ENCODE data around the gene ABCD1.

Gene ABCD1

GRCh38 chrX:153769158-153769864, 44.7 kb downstream of the ABCD1 start:
- no peak overlapping the region for H3K27ac Mint-ChIP-seq
- H3K4me1 Mint-ChIP-seq, result peaks cover 9% of the 10 kb centered on the region
- H3K36me3 Mint-ChIP-seq, result no peaks in the 10 kb centered on the region
- no peaks in the 10 kb centered on the region for H3K9me3 Mint-ChIP-seq
- H3K27me3 Mint-ChIP-seq, result no peaks in the 10 kb centered on the region
- no peak overlapping the region for H3K4me3 Mint-ChIP-seq

- peaks cover 9% of the 10 kb centered on the region for H3K4me1 Mint-ChIP-seq
- no peak overlapping the region for H3K4me3 Mint-ChIP-seq
- no peaks in the 10 kb centered on the region for H3K27me3 Mint-ChIP-seq
- no peaks in the 10 kb centered on the region for H3K36me3 Mint-ChIP-seq
- no peaks in the 10 kb centered on the region for H3K9me3 Mint-ChIP-seq
- H3K27ac Mint-ChIP-seq, result no peak overlapping the region
Observed at GRCh38 chrX:153769865-153770600, 45.4 kb downstream of the ABCD1 start.

- Mint-ChIP-seq H3K9me3 (no peaks in the 10 kb centered on the region), H3K36me3 (no peaks in the 10 kb centered on the region)
Observed at GRCh38 chrX:153770601-153771414, 46.2 kb downstream of the ABCD1 start.

GRCh38 chrX:153771415-153772315, 47.0 kb downstream of the ABCD1 start:
- H3K36me3 Mint-ChIP-seq, result no peaks in the 10 kb centered on the region
- no peaks in the 10 kb centered on the region for H3K27me3 Mint-ChIP-seq
- H3K4me1 Mint-ChIP-seq, result peaks cover 3% of the 10 kb centered on the region
- H3K4me3 Mint-ChIP-seq, result no peak overlapping the region
- H3K9me3 Mint-ChIP-seq, result no peaks in the 10 kb centered on the region
- H3K27ac Mint-ChIP-seq, result no peak overlapping the region

More at GRCh38 chrX:153770601-153771414, 46.2 kb downstream of the ABCD1 start:
- H3K4me1 Mint-ChIP-seq, result peaks cover 9% of the 10 kb centered on the region
- H3K27me3 Mint-ChIP-seq, result no peaks in the 10 kb centered on the region
- H3K4me3 Mint-ChIP-seq, result no peak overlapping the region
- H3K27ac Mint-ChIP-seq, result no peak overlapping the region

GRCh38 chrX:153772316-153773217, 47.9 kb downstream of the ABCD1 start:
- Mint-ChIP-seq H3K9me3 (no peaks in the 10 kb centered on the region), H3K36me3 (no peaks in the 10 kb centered on the region), H3K4me1 (peaks cover 3% of the 10 kb centered on the region), H3K27me3 (no peaks in the 10 kb centered on the region), H3K4me3 (no peak overlapping the region), H3K27ac (no peak overlapping the region)

- no peaks in the 10 kb centered on the region for H3K9me3 Mint-ChIP-seq
Observed at GRCh38 chrX:153773218-153773611, 48.6 kb downstream of the ABCD1 start.

GRCh38 chrX:153773741-153774575, 49.3 kb downstream of the ABCD1 start:
- H3K27ac Mint-ChIP-seq, result no peak overlapping the region
- no peaks in the 10 kb centered on the region for H3K36me3 Mint-ChIP-seq
- H3K27me3 Mint-ChIP-seq, result no peaks in the 10 kb centered on the region
- no peak overlapping the region for H3K4me3 Mint-ChIP-seq
- H3K4me1 Mint-ChIP-seq, result no peaks in the 10 kb centered on the region
- no peaks in the 10 kb centered on the region for H3K9me3 Mint-ChIP-seq

More at GRCh38 chrX:153773218-153773611, 48.6 kb downstream of the ABCD1 start:
- Mint-ChIP-seq H3K4me3 (no peak overlapping the region), H3K4me1 (no peaks in the 10 kb centered on the region), H3K36me3 (no peaks in the 10 kb centered on the region), H3K27ac (no peak overlapping the region), H3K27me3 (no peaks in the 10 kb centered on the region)

GRCh38 chrX:153774576-153775292, 50.1 kb downstream of the ABCD1 start:
- Mint-ChIP-seq H3K27me3 (no peaks in the 10 kb centered on the region), H3K4me3 (no peak overlapping the region), H3K4me1 (no peaks in the 10 kb centered on the region), H3K36me3 (no peaks in the 10 kb centered on the region), H3K9me3 (no peaks in the 10 kb centered on the region), H3K27ac (no peak overlapping the region)

- no peaks in the 10 kb centered on the region for H3K9me3 Mint-ChIP-seq
Observed at GRCh38 chrX:153775293-153776119, 50.9 kb downstream of the ABCD1 start.

GRCh38 chrX:153776120-153776599, 51.5 kb downstream of the ABCD1 start:
- Mint-ChIP-seq H3K4me1 (peaks cover 5% of the 10 kb centered on the region), H3K36me3 (no peaks in the 10 kb centered on the region), H3K4me3 (no peak overlapping the region), H3K27ac (no peak overlapping the region), H3K27me3 (no peaks in the 10 kb centered on the region), H3K9me3 (no peaks in the 10 kb centered on the region)

More at GRCh38 chrX:153775293-153776119, 50.9 kb downstream of the ABCD1 start:
- Mint-ChIP-seq H3K4me1 (peaks cover 5% of the 10 kb centered on the region), H3K36me3 (no peaks in the 10 kb centered on the region), H3K27ac (no peak overlapping the region), H3K4me3 (no peak overlapping the region), H3K27me3 (no peaks in the 10 kb centered on the region)

- H3K4me1 Mint-ChIP-seq, result peaks cover 5% of the 10 kb centered on the region
- H3K9me3 Mint-ChIP-seq, result no peaks in the 10 kb centered on the region
- no peak overlapping the region for H3K4me3 Mint-ChIP-seq
- no peak overlapping the region for H3K27ac Mint-ChIP-seq
- no peaks in the 10 kb centered on the region for H3K36me3 Mint-ChIP-seq
- H3K27me3 Mint-ChIP-seq, result no peaks in the 10 kb centered on the region
Observed at GRCh38 chrX:153776611-153777045, 52.0 kb downstream of the ABCD1 start.

All from activated naive CD4-positive, alpha-beta T cell treated with anti-CD3 and anti-CD28 coated beads, Interleukin-2, amount 50 U/mL, for 24 hours (primary cell).